Stimulated activated CD8-positive, alpha-beta memory T cell treated with anti-CD3 and anti-CD28 coated beads, Interleukin-4, amount 100 ng/mL, for 24 hours (primary cell): ENCODE measurements around the gene VWA5B1.

Experiments
- DNase-seq: peaks from one replicate; pipeline ENCODE4 v3.0.0-alpha.2; 2020; ENCODE audit warnings: low read depth

VWA5B1 gene

DNA sequence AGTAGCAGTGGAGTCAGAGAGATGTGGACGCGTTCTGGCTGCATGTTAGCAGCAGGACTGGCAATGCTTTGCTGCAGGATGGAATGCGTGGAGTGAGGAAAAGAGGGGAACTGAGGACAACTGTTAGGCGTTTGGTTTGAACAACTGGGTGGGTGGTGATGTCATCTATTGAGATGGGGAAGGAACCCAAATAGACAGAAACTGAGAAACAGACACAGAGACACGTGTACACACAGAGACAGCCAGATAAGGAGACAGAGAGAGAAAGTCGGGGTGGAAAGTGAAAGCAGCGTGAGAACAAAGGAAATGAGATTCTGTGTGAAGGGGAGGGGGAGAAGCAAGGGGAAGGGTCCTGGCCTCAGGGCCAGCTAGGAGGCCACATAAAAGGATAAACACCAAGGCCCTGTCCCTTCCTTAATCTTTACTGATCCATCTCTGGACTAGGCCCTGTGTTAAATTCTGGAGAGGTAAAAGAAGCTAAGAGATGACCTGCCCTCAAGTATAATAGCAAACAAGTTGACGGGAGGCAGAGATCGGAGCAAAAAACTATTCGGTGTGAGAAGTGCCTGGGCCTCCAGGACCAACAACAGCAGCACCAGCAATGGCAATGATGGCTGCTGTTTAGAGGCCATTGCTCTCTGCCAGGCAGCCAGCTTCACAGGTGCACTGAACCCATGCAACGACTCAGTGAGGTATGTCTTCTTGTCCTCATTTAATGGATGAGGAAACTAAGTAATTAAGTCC lies 31.6 kb downstream of the VWA5B1 start:
- no peak for DNase-seq

DNA sequence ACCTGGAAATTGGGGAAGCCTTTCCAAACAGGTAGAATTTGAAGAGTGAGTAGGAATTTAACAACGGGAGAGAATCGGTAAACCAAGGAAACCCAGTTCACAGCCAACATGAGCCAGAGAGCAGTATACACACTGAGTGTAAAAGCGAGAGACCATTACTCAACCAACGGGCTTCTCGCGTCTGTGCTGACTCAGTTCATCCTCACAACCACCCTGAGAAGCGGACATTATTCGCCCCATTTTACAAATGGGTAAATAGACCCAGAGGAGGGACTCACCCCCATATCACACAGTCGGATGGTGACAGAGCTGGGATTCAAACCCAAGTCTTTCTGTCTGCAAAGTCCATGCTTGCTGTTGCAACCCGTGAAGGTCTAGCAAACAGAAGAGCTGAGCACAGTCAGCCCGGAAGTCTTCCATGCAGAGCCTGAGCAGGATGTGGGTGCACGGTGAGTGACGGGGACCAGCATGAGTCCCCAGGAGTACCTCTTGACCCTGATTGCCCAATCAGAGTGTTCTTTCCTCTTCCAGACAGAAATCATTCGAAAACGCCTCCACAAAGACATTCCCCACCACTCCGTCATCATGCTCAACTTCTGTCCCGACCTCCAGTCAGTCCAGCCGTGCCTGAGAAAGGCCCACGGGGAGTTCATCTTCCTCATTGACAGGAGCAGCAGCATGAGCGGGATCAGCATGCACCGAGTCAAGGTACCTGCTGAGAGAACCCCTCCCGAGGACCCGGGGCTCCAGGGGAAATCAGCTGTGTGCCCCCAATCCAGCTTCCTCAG lies 32.3 kb downstream of the VWA5B1 start:
- DNase-seq: no peak

DNA sequence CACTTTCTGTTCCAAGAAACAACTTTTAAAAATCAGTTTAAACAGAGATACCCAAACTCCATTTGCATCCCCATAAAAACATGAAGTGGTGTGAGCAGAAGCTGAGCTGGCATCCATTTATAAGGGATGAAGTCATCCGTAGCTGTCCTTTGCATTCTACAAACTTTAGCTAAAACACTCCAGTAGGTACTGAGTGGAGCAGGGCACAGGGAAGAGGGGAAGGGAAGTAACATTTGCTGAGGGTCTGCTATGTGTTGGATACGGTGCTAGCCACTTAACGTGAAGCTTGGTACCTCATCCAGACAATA lies 32.9 kb downstream of the VWA5B1 start:
- DNase-seq: no peak

DNA sequence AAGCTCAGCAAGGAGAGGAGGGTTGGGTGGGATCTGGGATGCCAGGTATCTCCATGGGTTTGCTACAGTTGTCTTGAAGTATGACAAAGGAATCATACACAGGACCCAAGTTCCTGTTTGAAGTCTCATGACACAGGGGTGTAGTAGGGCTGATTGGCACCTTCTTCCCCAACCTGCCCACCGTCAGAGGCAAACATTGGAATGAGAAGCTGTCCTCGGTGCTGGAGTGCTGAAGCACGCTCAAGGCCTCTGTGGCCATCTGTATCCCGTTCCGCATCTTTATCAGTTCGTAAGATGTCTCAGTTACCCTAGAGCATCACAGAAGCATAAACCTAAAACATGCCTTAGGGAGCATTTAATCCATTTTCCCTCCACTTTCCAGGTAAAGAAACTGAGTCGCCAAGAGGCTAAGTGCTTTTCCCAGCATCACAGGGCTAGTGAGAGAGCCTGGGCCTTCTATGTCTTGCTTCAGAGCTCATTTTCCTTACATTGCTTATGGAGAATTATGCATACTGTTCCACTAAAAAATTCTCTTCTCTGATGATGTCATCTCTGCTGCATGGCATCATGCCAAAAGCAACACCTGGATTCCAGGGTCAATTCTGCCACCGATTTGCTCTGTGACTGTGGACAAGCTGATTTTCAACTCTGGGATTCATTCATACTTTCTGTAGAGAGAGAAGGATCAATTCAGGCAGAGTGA lies 34.2 kb downstream of the VWA5B1 start:
- DNase-seq: no peak

DNA sequence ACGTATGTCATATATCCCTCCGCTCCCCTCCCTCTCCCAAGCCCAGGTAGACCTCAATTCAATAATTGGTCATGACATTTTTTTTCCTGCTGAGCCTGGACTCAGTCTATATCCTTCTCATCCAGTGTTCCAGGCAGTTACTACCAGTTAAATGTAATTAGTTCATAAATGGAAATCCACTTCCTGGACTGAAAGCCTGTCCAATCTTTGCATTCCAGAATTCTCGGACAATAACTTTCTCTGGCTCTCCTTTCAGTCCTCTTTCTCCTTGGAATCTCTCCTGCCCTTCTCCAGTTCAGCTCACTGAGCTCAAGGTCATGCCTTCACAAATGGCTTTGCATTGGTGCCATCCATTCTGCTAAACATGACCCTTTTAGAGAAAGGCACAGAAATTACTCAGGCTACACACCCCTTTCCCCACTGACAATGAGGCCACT lies 34.8 kb downstream of the VWA5B1 start:
- no peak for DNase-seq

DNA sequence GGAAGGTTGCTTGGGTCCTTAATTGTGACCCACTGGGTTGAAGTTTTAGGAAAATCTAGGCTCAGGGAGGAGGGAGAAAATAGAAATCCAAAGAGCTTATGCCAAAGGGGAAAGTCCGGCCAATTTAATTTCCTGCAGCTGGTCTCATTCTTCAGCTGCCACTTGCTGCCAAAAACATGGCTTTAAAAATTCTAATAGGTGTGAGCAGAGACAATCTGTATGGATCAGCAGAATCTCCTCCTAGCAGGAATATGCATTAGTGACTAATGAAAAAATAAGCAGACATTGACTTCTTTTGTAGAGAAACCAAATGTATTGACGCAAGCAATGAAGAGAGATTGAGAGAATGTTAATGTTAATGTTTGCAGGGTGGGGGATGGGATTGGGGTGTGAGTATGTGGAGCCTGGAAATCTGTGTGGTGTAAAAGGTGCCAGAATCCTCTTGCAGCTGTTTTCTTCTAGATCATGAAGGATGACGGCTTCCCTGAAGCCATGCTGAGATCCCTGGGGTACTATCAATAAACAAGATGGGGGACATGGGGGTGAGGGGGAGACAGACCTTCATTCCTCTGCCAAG lies 35.3 kb downstream of the VWA5B1 start:
- DNase-seq: no peak

DNA sequence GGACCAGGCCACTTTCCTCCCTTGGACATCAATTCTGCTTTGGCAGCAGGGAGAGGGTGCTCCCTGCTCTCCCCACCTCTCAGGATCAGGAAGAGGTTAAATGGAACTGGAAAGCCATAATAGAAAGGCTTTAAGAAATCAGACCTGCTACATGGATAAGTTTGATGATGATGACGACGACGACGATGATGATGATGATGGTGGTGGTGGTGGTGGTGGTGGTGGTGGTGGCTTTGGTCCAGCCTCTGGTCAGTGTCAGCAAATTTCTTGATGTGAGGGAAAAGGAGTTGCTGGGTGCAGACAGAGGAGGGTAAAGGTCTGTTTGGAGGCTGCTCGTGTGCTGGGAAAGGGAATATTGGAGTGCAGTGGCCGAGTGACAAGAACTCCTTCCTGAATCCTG lies 36.8 kb downstream of the VWA5B1 start:
- no peak for DNase-seq

DNA sequence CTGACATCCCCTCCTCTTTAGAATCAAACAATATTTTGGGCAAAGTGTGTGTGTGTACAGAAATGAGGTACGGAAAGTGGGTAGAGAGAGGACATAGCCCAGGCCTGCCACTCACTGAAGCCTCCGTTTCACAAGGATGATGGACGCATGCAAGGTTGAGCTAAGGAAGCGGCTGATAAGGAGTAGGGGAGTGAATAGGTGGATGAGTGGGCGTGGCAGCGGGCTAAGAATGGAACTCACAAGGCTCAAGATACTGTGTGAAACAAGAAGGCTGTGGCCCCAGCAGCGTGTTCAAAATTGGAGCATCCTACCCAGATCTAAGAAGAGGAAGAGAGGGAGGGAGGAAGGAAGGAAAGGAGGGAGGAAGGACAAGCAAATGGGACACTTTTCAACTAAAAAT lies 37.5 kb downstream of the VWA5B1 start:
- no peak for DNase-seq

DNA sequence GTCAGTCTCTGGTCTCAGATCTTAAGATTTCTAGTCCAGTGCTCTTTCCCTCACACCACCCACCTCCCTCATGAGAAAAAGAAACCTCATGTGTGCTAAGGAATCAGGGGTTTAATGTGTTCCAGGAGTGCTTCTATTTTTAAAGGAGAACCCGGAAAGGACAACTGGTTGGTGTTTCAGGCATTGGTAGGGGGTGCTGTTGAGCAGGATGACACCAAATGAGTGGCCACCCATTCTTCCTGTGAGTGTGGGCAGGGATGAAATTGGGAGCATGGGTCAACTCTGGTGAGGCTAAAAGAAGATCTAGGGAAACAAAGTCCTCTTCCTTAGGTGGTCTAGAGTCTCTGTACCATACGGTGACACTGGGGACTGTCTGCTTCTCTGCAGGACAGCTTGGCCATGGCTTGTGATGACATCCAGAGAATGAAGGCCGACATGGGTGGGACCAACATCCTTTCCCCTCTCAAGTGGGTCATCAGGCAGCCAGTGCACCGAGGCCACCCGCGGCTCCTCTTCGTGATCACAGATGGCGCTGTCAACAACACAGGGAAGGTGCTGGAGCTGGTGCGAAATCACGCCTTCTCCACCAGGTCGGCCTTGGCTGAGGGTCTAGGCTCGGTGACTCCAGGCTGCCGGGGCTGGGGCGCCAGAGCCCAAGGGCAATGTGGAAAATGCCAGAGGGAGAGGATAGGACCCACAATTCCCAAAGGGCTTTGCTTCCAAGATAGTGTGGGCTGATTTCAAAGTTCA lies 39.3 kb downstream of the VWA5B1 start:
- no peak for DNase-seq

DNA sequence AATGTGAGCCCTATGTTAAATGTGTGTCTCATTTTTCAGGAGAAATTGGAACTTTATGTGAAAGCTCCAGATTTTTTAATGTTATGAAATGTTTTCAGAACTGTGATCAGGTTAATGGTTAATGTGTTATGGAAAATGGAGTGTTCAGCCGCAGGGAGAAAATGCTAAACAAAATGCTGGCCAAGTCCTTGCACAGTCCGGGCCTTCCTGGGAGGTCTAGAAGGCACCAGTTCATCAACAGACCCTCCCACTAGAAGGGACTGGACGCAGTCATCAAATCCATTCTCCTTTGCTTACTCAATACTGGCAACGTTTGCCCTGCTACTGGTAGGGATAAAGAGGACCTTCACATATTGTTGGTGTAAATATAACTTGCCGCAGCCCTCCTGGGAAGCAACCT lies 43.4 kb downstream of the VWA5B1 start:
- DNase-seq: no peak

DNA sequence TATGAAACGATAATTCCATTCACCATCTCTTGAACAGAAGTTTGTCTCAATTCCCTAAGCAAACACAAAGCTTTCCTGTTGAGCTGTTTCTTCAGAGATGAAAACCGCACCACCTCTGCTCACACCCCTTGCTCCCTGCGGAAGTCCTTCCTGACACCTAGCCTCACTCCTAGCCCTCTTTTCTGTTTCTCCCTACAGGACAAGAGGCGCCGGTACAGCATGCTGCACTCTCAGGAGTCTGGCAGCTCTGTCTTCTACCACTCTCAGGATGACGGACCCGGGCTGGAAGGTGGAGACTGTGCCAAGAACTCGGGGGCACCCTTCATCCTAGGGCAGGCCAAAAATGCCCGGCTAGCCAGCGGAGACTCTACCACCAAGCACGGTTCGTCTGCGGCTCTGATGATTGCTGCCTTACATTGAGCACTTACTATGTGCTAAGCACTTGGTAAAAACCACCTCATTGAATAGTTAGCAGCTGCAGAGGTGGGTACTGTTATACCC lies 45.5 kb downstream of the VWA5B1 start:
- DNase-seq: no peak

DNA sequence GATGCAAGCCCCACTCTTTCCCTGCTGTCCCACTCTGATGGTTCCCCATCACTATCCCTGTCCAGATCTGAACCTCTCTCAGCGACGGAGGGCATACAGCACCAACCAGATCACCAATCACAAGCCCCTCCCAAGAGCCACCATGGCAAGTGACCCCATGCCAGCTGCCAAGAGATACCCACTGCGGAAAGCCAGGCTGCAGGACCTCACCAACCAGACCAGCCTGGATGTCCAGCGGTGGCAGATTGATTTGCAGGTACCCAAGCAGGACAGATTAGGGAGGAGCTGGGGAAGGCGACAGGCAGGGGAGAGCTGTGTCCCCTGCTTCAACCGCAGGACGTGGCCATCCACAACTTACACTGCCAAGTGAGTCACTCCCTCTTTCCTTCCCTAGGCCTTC lies 46.9 kb downstream of the VWA5B1 start:
- no peak for DNase-seq

DNA sequence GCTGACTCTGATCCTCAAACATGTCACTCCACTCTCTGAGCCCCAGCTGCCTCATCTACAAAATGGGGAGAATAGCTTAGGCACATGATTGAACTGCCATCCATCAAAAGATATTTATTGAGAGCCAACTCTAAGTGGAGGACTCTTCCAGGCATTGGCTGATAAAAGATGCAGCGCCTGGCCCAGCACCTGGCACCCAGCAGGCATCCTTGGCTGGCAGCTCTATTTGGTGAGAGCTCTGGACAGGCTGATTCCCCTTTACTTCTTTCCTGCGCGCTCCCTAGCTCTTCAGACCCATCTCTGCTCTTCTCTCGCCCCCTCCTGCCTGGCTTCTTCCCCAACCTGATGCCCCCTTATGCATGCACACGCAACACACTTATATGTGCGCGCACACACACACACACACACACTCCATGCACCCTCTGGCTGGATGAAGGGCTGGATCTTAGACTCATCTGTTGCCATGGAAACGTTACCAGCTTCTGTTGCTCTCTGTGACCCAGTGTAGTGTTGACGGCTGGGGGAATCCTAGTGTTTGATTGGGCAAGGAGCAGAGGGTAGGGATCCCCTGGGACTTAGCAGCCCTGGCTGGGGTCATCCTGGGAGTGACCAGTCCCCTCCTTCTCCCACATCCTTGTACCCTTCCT lies 49.3 kb downstream of the VWA5B1 start:
- no peak for DNase-seq

DNA sequence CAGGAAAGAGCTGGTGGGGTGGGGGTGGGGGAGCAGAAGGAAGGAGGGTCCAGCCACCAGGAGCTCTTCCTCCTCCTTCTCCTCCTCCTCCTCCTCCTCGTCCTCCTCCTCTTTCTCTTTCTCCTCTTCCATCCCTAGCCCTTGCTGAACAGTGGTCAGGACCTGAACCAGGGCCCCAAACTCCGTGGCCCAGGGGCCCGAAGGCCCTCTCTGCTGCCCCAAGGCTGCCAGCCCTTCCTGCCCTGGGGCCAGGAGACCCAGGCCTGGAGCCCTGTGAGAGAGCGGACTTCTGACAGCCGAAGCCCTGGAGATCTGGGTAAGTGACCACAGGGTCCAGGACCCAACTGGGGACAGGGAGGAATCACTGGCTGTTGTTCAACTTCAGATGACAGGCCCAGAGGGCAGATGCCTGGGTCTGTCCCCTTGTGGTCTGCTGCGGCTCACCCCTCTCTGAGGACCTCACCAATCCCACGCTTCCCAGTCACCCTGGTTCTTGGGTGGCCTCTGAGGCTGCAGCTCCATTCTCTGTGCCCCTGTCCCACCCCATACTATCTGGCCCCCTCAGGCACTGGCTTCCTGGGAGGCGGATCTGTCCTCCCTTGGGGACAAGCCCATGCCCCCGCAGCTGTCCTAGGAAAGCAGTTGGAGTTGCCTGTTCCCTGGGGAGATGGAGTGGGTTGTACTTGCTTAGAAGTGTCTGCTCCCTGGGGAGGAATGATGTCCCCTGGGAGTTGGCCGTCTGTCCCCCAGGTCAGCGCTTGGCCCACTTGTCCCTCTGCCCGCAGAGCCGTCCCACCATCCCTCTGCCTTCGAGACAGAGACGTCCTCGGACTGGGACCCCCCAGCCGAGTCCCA lies 51.8 kb downstream of the VWA5B1 start:
- DNase-seq: no peak

DNA sequence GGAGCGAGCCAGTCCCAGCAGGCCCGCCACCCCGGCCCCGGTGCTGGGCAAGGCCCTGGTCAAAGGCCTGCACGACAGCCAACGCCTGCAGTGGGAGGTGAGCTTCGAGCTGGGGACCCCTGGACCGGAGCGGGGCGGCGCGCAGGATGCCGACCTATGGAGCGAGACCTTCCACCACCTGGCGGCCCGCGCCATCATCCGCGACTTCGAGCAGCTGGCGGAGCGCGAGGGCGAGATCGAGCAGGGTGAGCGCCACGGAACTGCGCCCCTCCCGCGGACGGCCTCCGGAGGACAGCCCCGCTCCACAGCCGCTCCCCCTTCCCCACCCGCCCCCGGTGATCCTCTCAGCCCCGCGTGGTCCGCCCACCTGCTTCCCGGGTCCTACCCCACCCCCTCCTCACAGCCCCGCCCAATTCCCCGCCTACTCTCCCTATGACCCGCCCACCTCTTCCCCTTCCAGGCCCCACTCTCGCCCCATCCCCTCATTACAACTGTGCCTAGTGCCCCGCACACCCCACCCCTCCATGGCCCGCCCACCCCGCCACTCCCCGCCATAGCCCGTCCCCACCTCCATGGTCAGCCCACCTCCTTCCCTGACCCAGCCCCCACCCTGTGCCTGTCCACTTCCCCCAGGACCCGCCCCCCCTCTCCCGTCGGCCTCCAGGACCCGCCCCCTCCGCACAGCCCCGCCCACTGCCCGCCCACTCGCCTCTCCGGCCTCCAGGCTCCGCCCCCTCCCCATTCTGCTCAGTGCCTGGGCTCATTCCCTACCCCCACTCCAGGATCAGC lies 52.7 kb downstream of the VWA5B1 start:
- no peak for DNase-seq

DNA sequence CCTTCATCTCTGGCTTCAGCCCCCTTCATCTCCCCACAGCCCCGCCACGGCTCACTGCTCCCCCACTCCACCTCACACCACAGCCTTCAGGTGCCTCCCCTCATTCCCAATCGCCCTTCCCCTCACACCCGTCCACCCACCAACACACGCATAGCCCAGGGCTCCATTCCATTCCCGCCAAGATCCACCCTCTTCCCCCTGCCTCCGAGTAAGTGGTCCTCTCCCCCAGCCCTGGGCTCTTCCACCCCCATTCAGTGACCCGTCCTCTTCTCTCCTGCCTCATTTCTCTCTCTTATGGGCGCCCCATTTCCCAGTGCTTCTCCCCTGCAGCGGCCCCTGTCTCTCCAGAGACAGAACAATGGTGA lies 53.2 kb downstream of the VWA5B1 start:
- DNase-seq: no peak

DNA sequence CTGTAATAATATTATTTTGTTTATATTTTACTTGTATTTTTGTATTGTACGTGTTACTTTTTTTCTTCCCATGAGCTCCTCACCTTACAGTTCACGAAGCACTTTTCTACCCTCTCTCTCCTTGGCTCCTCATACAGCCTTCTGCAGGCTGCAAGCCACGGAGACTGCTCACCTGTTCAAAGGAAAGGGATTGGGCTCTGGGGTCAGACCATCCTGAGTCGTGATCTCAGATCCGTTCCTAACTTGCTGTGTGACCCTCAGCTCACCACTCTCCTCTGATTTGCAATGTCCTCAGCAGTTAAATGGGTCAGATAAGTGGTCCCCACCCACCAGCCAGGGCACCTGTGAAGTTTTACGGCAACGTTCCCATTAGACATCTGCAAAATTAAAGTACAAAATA lies 54.1 kb downstream of the VWA5B1 start:
- no peak for DNase-seq

DNA sequence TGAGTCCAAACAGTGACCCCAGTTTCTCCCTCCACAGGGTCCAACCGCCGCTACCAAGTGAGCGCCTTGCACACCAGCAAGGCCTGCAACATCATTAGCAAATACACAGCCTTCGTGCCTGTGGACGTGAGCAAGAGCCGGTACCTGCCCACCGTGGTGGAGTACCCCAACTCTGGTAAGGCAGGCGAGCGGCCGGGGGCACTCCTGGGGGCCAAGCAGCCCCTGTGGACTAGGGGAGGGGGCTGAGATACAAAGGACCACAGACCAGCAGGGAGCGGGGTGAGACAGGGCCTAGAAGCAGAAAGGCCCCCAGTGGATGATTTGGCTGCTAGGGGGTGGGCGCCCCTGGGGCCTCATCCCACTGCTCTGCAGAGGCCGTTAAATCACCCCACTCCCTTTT lies 54.7 kb downstream of the VWA5B1 start:
- DNase-seq: no peak

DNA sequence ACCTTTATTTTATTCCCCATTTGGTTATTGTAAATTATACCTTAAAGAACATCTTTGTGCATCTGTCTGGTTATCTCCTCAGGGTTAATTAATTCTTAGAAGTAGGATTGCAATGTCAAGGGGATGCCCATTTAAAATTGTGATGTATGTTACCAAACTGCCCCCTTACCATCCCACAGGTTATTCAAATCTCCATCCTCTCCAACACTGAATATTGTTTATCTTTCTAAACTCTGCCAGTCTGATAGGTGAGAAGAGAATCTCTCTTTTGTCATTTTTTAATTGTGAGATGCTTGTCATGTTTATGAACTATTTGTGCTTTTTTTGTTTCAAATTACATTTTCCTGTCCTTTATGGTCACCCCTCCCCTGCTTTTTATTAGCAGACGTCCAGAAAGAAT lies 55.8 kb downstream of the VWA5B1 start:
- DNase-seq: no peak

DNA sequence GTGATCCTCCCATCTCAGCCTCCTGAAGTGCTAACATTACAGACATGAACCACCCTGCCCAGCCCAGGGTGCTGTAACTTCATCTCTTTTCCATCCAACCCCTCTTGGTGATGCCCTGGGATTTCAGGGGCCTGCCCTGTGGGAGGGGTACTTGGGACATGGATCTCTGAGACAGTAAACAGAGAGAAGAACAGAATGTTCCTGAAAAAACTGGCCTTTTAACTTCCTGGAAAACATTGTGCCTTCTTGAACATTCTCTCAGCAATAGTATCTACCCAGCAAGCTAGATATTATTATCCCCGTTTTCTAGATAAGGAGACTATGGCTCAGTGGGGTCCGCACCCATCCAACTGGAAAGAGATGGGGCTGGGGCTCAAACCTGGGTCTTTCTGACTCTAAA lies 57.0 kb downstream of the VWA5B1 start:
- no peak for DNase-seq
